ENCODE data around the gene UBTF. TPM values are rescaled to one million over a fixed set of nuclear protein-coding genes. Genes with fewer than 3 reads are reported as not detected.

The UBTF gene
- total RNA-seq, 4 donors from 2014 or later, result 65.7 to 71.9 (median 69.3) TPM

DNA sequence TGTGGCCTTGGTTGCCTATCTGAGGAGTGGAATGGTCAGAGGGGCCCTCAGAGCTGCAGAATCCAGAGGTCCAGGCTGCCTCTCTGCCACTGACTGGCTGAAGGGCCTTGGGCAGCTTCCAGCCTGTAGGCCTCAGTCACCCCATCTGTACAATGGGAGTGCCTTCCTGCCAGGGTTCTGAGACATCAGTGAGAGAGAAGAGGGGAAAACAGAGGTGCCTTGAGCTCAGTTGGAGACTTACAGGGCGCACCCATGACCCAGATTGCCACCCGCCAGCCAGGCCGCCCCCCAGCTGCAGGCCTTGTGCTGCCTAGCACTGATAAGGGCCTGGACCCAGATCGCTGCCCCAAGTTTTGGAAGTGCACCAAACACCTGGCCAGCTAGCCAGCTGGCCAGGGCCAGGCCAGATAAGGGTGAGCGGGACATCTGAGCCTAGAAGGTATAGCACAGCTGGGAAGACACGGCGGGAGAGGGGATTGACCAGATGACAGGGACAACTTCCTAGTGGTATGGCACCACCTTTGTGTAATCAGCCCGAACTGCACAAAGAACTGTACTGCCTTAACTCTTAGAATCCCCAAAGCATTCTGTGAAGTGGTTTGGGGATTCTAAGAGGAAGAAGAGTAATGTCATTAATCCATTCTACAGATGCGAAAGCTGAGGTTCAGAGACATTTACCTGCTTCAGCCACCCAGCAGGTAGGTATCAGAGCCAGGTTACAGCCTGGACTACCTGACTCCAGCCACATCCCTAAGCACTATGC is 47.1 kb upstream of the UBTF start:
- no peak for DNase-seq (ENCODE audit: low spot score in 2 of 2)
- Histone ChIP-seq H3K27ac (no peak overlapping the region), H3K9me3 (no peaks in the 10 kb centered on the region), H3K4me1 (no peaks in the 10 kb centered on the region), H3K27me3 (no peaks in the 10 kb centered on the region), H3K4me3 (no peak overlapping the region), H3K36me3 (no peaks in the 10 kb centered on the region)
- WGBS, 2 donors, result 65 to 71% methylated on average over 6 to 9 of the region's 9 CpGs
- TF ChIP-seq EP300 (IDR thresholded peaks at IDR 0.05) (no peak), POLR2A (IDR thresholded peaks at IDR 0.05) (no peak)
- TF ChIP-seq, protein P1, sequence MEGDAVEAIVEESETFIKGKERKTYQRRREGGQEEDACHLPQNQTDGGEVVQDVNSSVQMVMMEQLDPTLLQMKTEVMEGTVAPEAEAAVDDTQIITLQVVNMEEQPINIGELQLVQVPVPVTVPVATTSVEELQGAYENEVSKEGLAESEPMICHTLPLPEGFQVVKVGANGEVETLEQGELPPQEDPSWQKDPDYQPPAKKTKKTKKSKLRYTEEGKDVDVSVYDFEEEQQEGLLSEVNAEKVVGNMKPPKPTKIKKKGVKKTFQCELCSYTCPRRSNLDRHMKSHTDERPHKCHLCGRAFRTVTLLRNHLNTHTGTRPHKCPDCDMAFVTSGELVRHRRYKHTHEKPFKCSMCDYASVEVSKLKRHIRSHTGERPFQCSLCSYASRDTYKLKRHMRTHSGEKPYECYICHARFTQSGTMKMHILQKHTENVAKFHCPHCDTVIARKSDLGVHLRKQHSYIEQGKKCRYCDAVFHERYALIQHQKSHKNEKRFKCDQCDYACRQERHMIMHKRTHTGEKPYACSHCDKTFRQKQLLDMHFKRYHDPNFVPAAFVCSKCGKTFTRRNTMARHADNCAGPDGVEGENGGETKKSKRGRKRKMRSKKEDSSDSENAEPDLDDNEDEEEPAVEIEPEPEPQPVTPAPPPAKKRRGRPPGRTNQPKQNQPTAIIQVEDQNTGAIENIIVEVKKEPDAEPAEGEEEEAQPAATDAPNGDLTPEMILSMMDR (IDR thresholded peaks at IDR 0.05), result no peak

DNA sequence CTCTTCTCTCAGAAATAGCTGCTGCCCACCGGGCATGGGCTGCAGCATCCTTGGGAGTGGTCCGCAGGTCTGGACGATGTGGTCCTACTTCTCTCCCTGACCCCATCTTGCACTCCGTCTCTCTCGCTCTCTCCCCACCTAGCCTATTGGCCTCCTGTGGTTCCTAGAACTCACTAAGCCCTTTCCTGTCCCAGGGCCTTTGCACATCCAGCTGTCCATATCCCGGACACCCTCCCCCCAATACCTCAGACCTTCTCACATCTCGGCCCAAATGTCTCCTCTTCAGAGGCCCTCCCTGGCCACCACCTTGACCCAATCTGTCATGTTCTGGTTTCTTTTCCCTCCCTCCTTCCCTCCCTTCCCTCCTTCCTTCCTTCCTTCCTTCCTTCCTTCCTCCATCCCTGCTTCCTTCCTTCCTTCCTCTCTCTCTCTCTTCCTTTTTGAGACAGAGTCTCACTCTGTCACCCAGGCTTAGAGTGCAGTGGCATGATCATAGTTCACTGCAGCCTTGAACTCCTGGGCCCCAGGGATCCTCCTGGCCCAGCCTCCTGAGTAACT is 43.9 kb upstream of the UBTF start:
- Histone ChIP-seq H3K36me3 (no peaks in the 10 kb centered on the region), H3K27ac (no peak overlapping the region), H3K27me3 (no peaks in the 10 kb centered on the region), H3K4me3 (no peak overlapping the region), H3K9me3 (no peaks in the 10 kb centered on the region), H3K4me1 (no peaks in the 10 kb centered on the region)
- TF ChIP-seq POLR2A (IDR thresholded peaks at IDR 0.05), result no peak
- no peak for TF ChIP-seq EP300 (IDR thresholded peaks at IDR 0.05)
- TF ChIP-seq, protein P1 (IDR thresholded peaks at IDR 0.05), result no peak
- 83 to 87% methylated on average over 7 of the region's 7 CpGs for WGBS, 2 donors
- DNase-seq (ENCODE audit: low spot score in 2 of 2), result no peak

DNA sequence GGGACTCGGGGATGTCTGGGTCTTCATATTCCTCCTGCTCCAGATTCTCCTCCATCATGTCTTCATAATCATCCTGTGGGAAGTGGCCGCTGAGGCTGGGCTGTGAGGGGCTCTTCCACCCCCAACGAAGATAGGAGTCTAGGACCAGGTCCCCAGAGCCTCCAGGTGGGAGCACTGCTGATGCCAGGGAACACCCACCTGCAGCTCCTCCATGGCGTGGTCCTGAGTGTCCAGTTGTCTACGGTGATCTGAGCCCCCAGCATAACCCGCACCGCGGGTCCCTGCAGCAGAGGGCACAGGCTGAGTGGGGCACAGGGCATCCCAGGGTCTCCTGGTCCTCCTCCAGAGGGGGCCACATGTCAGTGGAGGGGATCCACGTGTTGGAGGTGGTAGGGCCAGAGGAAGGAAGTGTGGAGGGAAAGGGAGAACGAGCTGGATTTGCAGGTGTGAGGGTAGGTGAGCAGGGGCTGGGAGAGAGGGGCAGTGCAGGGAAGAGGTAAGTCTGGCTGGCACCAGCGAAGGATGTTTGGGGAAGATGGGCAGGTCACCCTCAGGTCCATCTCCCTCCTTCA is 43.3 kb upstream of the UBTF start:
- WGBS, 2 donors, result 68% methylated on average over 9 to 11 of the region's 11 CpGs
- H3K9me3 ChIP-seq, result no peaks in the 10 kb centered on the region
- no peaks in the 10 kb centered on the region for H3K4me1 ChIP-seq
- no peak overlapping the region for H3K4me3 ChIP-seq
- H3K36me3 ChIP-seq, result no peaks in the 10 kb centered on the region
- H3K27me3 ChIP-seq, result no peaks in the 10 kb centered on the region
- TF ChIP-seq POLR2A (IDR thresholded peaks at IDR 0.05), result no peak
- no peak for TF ChIP-seq EP300 (IDR thresholded peaks at IDR 0.05)
- TF ChIP-seq, protein P1 (IDR thresholded peaks at IDR 0.05), result no peak
- H3K27ac ChIP-seq, result no peak overlapping the region
- DNase-seq (ENCODE audit: low spot score in 2 of 2), result no peak

DNA sequence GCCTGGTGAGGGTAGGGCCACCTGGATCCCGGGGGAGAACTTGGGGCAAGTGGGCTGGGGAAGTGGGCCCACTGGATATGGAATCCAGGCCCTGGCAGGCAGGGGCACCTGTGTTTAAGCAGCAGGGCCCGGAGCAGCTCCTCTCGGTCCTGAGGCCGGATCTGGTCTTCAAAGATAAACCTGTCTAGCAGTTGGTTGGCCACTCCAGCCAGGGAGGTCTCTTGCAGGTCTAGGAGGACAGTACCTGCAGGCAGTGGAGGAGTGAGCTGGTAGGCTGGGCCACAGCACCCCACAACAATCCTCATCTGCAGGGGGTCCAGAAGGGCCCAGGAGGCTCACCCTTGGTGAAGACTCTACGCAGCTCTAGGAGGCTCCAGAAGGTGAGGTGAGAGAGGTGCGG is 40.8 kb upstream of the UBTF start:
- no peaks in the 10 kb centered on the region for H3K9me3 ChIP-seq
- H3K27ac ChIP-seq, result no peak overlapping the region
- TF ChIP-seq, protein P1 (IDR thresholded peaks at IDR 0.05), result no peak
- TF ChIP-seq POLR2A (IDR thresholded peaks at IDR 0.05) (no peak), EP300 (IDR thresholded peaks at IDR 0.05) (no peak)
- 95 to 98% methylated on average over 6 of the region's 6 CpGs for WGBS, 2 donors
- H3K27me3 ChIP-seq, result no peaks in the 10 kb centered on the region
- H3K4me3 ChIP-seq, result no peak overlapping the region
- no peaks in the 10 kb centered on the region for H3K4me1 ChIP-seq
- no peak for DNase-seq (ENCODE audit: low spot score in 2 of 2)
- H3K36me3 ChIP-seq, result no peaks in the 10 kb centered on the region

DNA sequence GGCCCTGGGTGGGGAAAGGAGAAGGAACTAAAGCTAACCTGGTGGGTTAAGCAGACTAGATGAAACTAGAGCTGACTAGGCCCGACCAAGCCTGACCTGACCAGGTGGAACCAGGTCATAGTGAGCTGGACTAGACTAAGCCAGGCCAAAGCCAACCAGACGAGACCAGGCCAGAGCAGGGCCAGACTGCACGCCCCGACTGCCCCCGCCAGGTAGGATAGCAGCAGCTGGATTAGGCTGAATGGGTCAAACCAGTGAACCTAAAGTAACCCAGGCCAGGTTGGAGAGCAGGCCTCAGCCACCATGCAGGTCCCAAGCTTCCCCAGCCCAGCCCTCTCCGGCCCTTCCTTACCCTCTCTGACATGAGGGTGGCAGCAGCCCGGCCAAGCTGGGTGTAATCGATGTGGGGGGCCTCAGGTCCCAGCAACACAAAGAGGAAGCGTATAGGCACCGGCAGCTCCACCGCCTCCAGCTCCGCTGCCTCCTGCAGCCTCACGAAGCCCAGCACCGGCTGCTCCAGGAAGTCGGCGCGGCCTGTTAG is 39.4 kb upstream of the UBTF start:
- no peaks in the 10 kb centered on the region for H3K36me3 ChIP-seq
- DNase-seq (ENCODE audit: low spot score in 2 of 2), result no peak
- no peaks in the 10 kb centered on the region for H3K9me3 ChIP-seq
- H3K27ac ChIP-seq, result no peak overlapping the region
- no peaks in the 10 kb centered on the region for H3K4me1 ChIP-seq
- 80 to 86% methylated on average over 14 of the region's 17 CpGs for WGBS, 2 donors
- H3K27me3 ChIP-seq, result peaks cover 0 to 6% of the 10 kb centered on the region in 2 donors
- no peak for TF ChIP-seq POLR2A (IDR thresholded peaks at IDR 0.05)
- no peak for TF ChIP-seq EP300 (IDR thresholded peaks at IDR 0.05)
- TF ChIP-seq, protein P1 (IDR thresholded peaks at IDR 0.05), result no peak
- H3K4me3 ChIP-seq, result no peak overlapping the region
